Progenitor cell of endocrine pancreas (in vitro differentiated cells): ENCODE measurements around the gene NFIL3. TPM values are rescaled to one million over a fixed set of nuclear protein-coding genes. Genes with fewer than 3 reads are reported as not detected.
"Not testable (repeated sequence)": the region's sequence is repeated elsewhere in the genome, so short reads cannot be mapped to it uniquely, and the experiment has no call there.

Experiments
- DNase-seq: peaks from one replicate; pipeline ENCODE4 v3.0.0; 2021; ENCODE audit warnings: low spot score; ENCODE audit not compliant: unreplicated experiment
- H3K27ac Mint-ChIP-seq: 2 replicates; pipeline ENCODE4 v1.8.0; 2021; ENCODE audit warnings: mild to moderate bottlenecking, moderate library complexity, mixed read lengths
- H3K27me3 Mint-ChIP-seq: 2 replicates; pipeline ENCODE4 v1.8.0; 2021; ENCODE audit warnings: mixed read lengths
- H3K36me3 Mint-ChIP-seq: 2 replicates; pipeline ENCODE4 v1.8.0; 2022; ENCODE audit warnings: mixed read lengths; ENCODE audit not compliant: insufficient read depth
- H3K4me1 Mint-ChIP-seq: 2 replicates; pipeline ENCODE4 v1.8.0; 2021; ENCODE audit warnings: low read depth, mixed read lengths
- H3K4me3 Mint-ChIP-seq: 2 replicates; pipeline ENCODE4 v1.8.0; 2021; ENCODE audit warnings: low read depth, mild to moderate bottlenecking, moderate library complexity, mixed read lengths
- H3K9me3 Mint-ChIP-seq: 2 replicates; pipeline ENCODE4 v1.8.0; 2021; ENCODE audit warnings: low read depth, mixed read lengths
- total RNA-seq: library from RNA; stranded (reverse); gene quantifications from 2 replicates; pipeline ENCODE4 v1.2.1, GENCODE V29; 2021
- TF ChIP-seq, protein P1 (sequence below): fragments of 200-600 bp; sonication (generic); IDR thresholded peaks from one replicate; pipeline ENCODE4 v1.5.0; 2021; ENCODE audit warnings: antibody characterized with exemption, mild to moderate bottlenecking; ENCODE audit not compliant: unreplicated experiment

Gene NFIL3
- total RNA-seq, 1 donor from 2014 or later = 22.0 TPM

DNA sequence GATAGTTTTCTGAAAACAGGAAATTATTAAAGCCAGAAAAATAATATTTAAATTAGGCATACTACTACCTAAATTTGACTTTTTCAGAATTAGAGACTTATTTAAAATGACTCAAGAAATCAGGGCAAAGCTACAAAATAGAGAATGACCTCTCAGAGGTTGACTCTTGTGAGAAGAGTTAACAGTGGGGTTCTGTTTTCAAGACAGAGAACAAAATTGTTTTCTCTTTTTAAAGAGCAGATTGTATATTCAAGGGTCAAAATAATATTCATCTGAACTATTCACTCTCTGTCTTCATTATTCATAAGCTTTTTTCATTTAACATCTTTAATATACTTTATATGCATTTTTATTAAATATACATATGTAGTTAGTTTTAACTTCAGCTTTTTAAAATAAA is 40.1 kb downstream of the NFIL3 start:
- DNase-seq = no peak
- Mint-ChIP-seq H3K27ac (no peak overlapping the region), H3K27me3 (no peaks in the 10 kb centered on the region), H3K4me1 (peaks cover 9% of the 10 kb centered on the region), H3K9me3 (no peaks in the 10 kb centered on the region), H3K4me3 (no peak overlapping the region), H3K36me3 (no peaks in the 10 kb centered on the region)
- TF ChIP-seq, protein P1, sequence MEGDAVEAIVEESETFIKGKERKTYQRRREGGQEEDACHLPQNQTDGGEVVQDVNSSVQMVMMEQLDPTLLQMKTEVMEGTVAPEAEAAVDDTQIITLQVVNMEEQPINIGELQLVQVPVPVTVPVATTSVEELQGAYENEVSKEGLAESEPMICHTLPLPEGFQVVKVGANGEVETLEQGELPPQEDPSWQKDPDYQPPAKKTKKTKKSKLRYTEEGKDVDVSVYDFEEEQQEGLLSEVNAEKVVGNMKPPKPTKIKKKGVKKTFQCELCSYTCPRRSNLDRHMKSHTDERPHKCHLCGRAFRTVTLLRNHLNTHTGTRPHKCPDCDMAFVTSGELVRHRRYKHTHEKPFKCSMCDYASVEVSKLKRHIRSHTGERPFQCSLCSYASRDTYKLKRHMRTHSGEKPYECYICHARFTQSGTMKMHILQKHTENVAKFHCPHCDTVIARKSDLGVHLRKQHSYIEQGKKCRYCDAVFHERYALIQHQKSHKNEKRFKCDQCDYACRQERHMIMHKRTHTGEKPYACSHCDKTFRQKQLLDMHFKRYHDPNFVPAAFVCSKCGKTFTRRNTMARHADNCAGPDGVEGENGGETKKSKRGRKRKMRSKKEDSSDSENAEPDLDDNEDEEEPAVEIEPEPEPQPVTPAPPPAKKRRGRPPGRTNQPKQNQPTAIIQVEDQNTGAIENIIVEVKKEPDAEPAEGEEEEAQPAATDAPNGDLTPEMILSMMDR = no peak

DNA sequence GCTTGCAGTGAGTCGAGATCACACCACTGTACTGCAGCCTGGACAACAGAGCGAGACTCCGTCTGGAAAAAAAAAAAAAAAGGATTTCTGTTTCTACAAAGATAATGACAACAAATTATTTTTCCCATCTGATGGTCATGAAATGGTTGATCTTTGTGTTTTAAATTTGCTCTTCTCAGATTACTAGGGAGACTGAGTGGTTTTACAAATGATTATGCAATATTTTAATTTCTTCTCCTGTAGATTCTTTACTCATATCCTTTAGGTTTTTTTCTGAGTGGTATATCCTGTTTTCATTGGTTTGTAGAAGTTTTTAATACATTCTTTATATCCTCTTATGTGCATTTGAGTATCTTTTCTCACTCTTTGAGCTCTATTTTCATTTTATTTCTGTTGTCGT is 41.3 kb downstream of the NFIL3 start:
- Mint-ChIP-seq H3K9me3 (peaks cover 5% of the 10 kb centered on the region), H3K4me1 (peaks cover 3% of the 10 kb centered on the region), H3K4me3 (no peak overlapping the region), H3K27me3 (no peaks in the 10 kb centered on the region), H3K27ac (no peak overlapping the region), H3K36me3 (no peaks in the 10 kb centered on the region)
- TF ChIP-seq, protein P1 = no peak
- no peak for DNase-seq

DNA sequence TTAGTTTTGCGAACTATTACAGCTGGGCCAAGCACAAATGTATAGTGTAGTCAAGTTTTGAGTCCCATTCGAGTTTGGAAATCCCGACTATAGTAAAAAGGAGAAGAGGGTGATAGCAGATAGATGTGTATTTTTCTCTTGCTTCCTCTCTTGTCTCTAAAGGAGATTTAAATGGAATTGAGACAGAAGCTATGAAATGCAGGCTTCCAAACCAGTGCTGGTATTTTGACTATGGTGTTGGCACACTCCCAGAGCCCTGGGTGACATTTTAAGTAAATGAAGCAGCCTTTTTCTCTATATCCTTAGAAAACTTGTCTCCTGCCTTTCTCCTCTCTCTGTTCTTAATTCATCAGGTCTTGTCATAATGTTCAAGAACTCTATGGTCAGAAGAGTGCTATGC is 44.2 kb downstream of the NFIL3 start:
- no peak for DNase-seq

DNA sequence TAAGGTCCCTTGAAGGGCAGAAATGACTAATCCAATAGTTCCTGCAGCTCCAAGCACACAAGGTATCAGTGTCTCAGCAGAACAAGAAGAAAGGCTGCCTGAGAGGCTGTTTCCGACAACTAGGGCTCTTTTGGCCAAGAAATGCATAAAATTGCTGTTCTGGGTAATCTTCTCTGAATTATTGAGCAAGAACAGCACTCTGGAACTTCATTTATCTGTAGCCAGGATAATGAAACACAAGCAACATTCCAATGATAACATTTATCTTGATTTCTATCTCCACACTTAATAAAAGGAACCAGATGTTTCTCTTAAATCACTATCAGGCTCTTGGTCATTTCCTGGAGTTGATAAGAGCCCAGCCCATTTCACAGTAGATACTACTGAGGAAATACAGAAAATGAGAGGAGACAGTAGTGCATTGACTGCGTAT is 44.9 kb downstream of the NFIL3 start:
- no peaks in the 10 kb centered on the region for H3K27me3 Mint-ChIP-seq
- peaks cover 8% of the 10 kb centered on the region for H3K9me3 Mint-ChIP-seq
- TF ChIP-seq, protein P1 = no peak
- H3K4me1 Mint-ChIP-seq = no peaks in the 10 kb centered on the region
- no peak overlapping the region for H3K4me3 Mint-ChIP-seq
- no peaks in the 10 kb centered on the region for H3K36me3 Mint-ChIP-seq
- DNase-seq = no peak
- no peak overlapping the region for H3K27ac Mint-ChIP-seq

More for the DNA sequence above, 44.2 kb downstream of the NFIL3 start:
- no peak overlapping the region for H3K4me3 Mint-ChIP-seq
- no peaks in the 10 kb centered on the region for H3K4me1 Mint-ChIP-seq
- H3K27ac Mint-ChIP-seq = no peak overlapping the region
- H3K27me3 Mint-ChIP-seq = no peaks in the 10 kb centered on the region
- H3K9me3 Mint-ChIP-seq = peaks cover 8% of the 10 kb centered on the region
- TF ChIP-seq, protein P1 = no peak
- no peaks in the 10 kb centered on the region for H3K36me3 Mint-ChIP-seq

DNA sequence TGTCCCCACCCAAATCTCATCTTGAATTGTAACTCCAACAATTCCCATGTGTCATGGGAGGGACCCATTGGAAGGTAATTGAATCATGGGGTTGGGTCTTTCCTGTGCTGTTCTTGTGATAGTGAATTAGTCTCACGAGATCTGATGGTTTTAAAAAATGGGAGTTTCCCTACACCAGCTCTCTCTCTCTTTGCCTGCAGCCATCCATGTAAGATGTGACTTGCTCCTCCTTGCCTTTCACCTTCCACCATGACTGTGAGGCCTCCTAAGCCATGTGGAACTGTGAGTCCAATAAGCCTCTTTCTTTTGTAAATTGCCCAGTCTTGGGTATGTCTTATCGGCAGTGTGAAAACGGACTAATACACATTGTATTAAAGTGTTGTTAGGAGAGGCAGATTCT is 45.6 kb downstream of the NFIL3 start:
- not testable (repeated sequence) for H3K4me1 Mint-ChIP-seq, DNase-seq

DNA sequence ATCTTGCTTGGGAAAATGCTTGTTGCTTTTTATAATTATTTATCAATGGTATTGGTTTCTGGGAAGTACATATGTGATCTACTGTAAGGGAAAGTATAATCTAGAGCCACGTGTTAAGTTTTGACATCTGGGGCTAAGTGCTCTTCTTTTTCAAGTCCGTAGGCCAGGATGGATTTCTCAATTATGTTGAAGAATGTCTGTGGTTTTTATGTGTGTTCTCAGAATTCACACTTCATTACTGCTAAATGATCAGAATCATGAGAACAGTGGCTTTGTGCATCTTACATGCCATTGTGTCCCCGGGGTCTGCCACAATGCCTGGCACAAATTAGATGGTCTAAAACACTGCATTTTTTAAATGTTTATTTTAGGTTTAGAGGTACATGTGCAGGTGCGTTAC is 47.4 kb downstream of the NFIL3 start:
- no peaks in the 10 kb centered on the region for H3K36me3 Mint-ChIP-seq
- no peaks in the 10 kb centered on the region for H3K4me1 Mint-ChIP-seq
- no peak overlapping the region for H3K27ac Mint-ChIP-seq
- DNase-seq = no peak
- TF ChIP-seq, protein P1 = no peak
- H3K9me3 Mint-ChIP-seq = peaks cover 8% of the 10 kb centered on the region
- no peak overlapping the region for H3K4me3 Mint-ChIP-seq
- no peaks in the 10 kb centered on the region for H3K27me3 Mint-ChIP-seq

More for the DNA sequence above, 45.6 kb downstream of the NFIL3 start:
- not testable (repeated sequence) for H3K4me3 Mint-ChIP-seq, H3K27me3 Mint-ChIP-seq, H3K27ac Mint-ChIP-seq, H3K9me3 Mint-ChIP-seq, H3K36me3 Mint-ChIP-seq
